GM12891 (cell line): ENCODE results near the gene CEP170B.

Source experiments
- POLR2A ChIP-seq: IDR thresholded peaks from 2 replicates; pipeline ENCODE4 v1.6.1; 2011; ENCODE audit warnings: low read depth, low read length, control low read depth
- TAF1 ChIP-seq: IDR thresholded peaks from 2 replicates; pipeline ENCODE4 v1.6.1; 2011; ENCODE audit warnings: low read depth, low read length, control low read depth

DNA sequence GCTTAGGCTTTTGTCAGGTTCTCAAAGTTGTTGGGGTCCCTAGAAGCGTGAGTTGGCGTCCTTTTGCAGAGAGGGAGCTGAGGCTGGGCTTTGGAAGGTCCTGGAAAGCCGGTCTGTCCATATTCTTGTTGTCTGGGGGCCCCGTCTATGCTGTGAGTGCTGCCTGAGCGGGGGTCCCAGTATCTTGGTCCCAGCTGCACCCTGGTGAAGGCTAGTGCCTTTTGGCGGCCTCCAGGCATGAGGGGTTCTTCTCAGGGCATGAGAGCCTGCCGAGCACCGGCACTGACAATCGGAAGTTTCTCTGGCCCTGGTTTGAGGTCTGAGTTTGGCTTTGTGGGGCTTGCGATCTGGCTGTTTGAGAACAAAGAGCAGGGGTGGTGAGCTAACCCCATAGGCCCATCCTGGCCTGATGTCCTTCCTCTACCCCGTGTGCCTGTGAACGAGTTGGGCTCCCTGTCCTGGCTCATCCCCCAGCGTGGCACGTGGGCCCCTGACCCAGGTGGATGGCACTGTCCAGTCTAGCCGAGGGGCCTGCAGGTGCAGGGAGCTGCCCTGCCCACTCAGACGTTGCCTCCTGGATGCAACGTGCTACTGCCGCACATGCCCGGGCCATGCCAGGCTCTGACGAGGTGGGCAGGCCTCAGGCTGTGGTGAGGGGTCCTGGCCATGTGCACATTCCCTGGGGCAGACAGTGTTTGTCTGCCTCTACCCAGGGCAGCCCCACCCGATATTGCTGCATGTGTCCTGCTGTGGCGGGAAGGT, 3.9 kb downstream of the CEP170B start:
- no peak for TF ChIP-seq TAF1
- TF ChIP-seq POLR2A, result no peak
